Testis (tissue), 2 donors: ENCODE results near the gene ZNF497.

Experiments
- CTCF ChIP-seq, 3 experiments: fragments of 450-650 bp in 2 of 3; fragments of 200-600 bp in 1 of 3; sonication (generic) in 1 of 3; IDR thresholded peaks; one replicate each; pipeline ENCODE4 v1.5.1; 2016 to 2019; ENCODE audit warnings: antibody characterized with exemption in 3 of 3, mild to moderate bottlenecking in 2 of 3, moderate library complexity in 1 of 3
- POLR2A ChIP-seq: fragments of 450-650 bp; IDR thresholded peaks from one replicate; pipeline ENCODE4 v1.6.1; 2017; ENCODE audit warnings: antibody characterized with exemption, mild to moderate bottlenecking, moderate library complexity

- TF ChIP-seq CTCF (IDR thresholded peaks at IDR 0.05): no peak
- no peak for TF ChIP-seq POLR2A
Measured at GRCh38 chr19:58354478-58355030, 8.0 kb downstream of the ZNF497 start.
